ENCODE measurements around the gene ARHGAP44.
A peak's percentile ranks its signal among the peaks of the same experiment; 100 is the strongest.

Gene ARHGAP44

DNA sequence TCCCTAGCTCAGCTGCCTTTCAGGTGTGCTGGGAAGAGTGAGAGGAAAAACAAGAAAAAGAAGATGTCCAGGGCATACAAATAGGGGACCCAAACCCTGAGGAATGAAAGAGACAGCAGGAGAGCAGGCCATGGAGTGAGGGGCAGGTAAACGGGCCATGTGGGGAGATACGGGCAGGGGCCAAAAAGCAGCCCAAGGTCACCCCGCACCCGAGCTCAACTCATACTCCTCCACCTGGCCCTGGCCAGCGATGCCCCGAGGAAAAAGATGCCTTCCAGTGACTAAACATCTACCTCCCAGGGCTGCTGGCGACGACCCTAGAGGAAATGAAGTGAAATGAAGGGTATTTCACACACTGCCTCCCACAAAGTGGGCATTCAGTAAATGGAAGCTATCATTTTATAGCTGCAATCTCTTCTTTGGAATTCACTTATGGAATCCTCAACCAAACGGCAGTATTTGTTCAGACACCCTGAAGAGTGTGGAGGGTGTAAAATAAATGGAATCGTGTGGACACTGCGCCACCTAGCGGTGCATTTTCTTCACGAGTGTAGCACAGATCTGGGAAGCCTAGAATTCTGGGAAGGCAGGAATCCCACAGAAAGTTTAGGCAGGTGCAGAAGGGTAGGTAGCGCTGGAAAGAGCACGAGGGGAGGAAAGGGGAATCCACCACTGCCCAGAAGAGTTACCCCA is 213.6 kb downstream of the ARHGAP44 start:
- no peak overlapping the region for H3K4me3 ChIP-seq (ENCODE audit: low read depth, low read length)
- peak; percentile 40 for DNase-seq (ENCODE audit: low read depth, low spot score)
- TF ChIP-seq CTCF (IDR thresholded peaks at IDR 0.05; ENCODE audit: insufficient read depth, low read length, missing control alignments) = peak; percentile 68
- CTCF ChIA-PET = interaction anchor here (0.7 to 6.4 kb wide), 36 partner anchors 12 to 831 kb away, joined by 3 to 86 read pairs (median 4); partner anchors contain the start of gene ELAC2
- POLR2A ChIA-PET = no interaction called here

DNA sequence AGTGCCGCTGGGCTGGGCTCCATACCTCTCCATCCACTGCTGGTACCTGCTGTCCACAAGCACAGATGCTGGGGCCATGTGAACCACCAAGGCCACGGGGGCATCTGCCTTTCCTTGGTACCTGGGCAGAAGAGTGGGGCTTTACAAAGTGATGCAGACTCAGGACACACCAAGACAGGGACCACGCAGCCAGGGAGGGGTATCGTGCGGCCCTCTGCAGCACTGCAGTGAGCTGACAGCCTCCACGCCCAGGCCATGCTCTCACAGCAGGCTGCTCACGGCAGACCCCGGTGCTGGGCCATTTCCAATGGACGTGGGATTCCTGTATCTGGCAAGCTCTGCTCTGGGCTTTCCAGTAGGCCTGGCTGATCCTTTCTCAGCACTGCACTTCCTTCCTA is 214.2 kb downstream of the ARHGAP44 start:
- POLR2A ChIA-PET = no interaction called here
- H3K4me3 ChIP-seq (ENCODE audit: low read depth, low read length) = no peak overlapping the region
- no peak for DNase-seq (ENCODE audit: low read depth, low spot score)
- no peak for TF ChIP-seq CTCF (IDR thresholded peaks at IDR 0.05; ENCODE audit: insufficient read depth, low read length, missing control alignments)
- CTCF ChIA-PET = interaction anchor here (0.9 to 6.4 kb wide), 28 partner anchors 11 to 895 kb away, joined by 3 to 86 read pairs (median 6); partner anchors contain the start of gene ELAC2

- DNase-seq (ENCODE audit: low read depth, low spot score) = no peak
- CTCF ChIA-PET = interaction anchor here (0.8 to 6.4 kb wide), 19 partner anchors 11 to 896 kb away, joined by 3 to 86 read pairs (median 6); partner anchors contain the start of gene ELAC2
- POLR2A ChIA-PET = no interaction called here
- H3K4me3 ChIP-seq (ENCODE audit: low read depth, low read length) = no peak overlapping the region
- TF ChIP-seq CTCF (IDR thresholded peaks at IDR 0.05; ENCODE audit: insufficient read depth, low read length, missing control alignments) = no peak
Observed at GRCh38 chr17:13003927-13004326, 214.6 kb downstream of the ARHGAP44 start.

DNA sequence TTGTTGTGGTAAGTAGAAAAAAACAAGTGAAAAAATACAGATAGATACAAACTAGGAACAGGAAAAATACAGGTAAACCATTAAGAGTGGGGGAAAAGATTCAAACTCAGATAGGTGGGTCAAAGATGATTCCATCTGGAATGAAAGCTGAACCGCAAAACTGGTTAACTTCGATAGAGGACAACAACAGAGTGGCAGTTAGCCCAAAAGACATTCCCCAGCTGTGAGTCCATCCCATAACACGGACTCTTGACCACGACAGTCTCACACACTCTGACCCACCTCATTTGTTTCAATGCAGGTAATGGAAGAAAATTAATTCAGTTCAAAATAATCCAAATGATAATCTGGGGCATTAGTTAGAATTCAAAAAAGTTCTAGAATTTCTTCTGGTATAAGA is 215.0 kb downstream of the ARHGAP44 start:
- POLR2A ChIA-PET = no interaction called here

GRCh38 chr17:13005530-13005929 is 216.2 kb downstream of the ARHGAP44 start:
- ChIA-PET CTCF (interaction anchor here (1.2 to 6.4 kb wide), 7 partner anchors 9 to 825 kb away, joined by 3 to 86 read pairs (median 6); partner anchors contain the start of gene ELAC2), POLR2A (no interaction called here)
- H3K4me3 ChIP-seq (ENCODE audit: low read depth, low read length) = no peak overlapping the region
- no peak for TF ChIP-seq CTCF (IDR thresholded peaks at IDR 0.05; ENCODE audit: insufficient read depth, low read length, missing control alignments)
- DNase-seq (ENCODE audit: low read depth, low spot score) = no peak

More for the DNA sequence above, 215.0 kb downstream of the ARHGAP44 start:
- no peak overlapping the region for H3K4me3 ChIP-seq (ENCODE audit: low read depth, low read length)
- no peak for TF ChIP-seq CTCF (IDR thresholded peaks at IDR 0.05; ENCODE audit: insufficient read depth, low read length, missing control alignments)
- CTCF ChIA-PET = interaction anchor here (0.8 to 6.4 kb wide), 16 partner anchors 10 to 896 kb away, joined by 3 to 86 read pairs (median 4); partner anchors contain the start of gene ELAC2
- no peak for DNase-seq (ENCODE audit: low read depth, low spot score)

- no peak for DNase-seq (ENCODE audit: low read depth, low spot score)
- CTCF ChIA-PET = interaction anchor here (3.0 kb wide), 1 partner anchor 828 kb away, joined by 9 read pairs; no protein-coding TSS in a partner anchor
- H3K4me3 ChIP-seq (ENCODE audit: low read depth, low read length) = no peak overlapping the region
- POLR2A ChIA-PET = interaction anchor here (1.7 kb wide), 1 partner anchor 10 kb away, joined by 5 read pairs; the partner anchor contains the start of gene ELAC2
- TF ChIP-seq CTCF (IDR thresholded peaks at IDR 0.05; ENCODE audit: insufficient read depth, low read length, missing control alignments) = no peak
Observed at GRCh38 chr17:13008461-13008860, 219.2 kb downstream of the ARHGAP44 start.
